ENCODE results near the gene PSMD11. TPM values are rescaled to one million over a fixed set of nuclear protein-coding genes. Genes with fewer than 3 reads are reported as not detected.

The PSMD11 gene
- total and polyA plus RNA-seq, 7 experiments from 2014 or later = 60.1 to 112 (median 70.4) TPM

- DNase-seq = no peak
- Mint-ChIP-seq H3K9me3 (no peaks in the 10 kb centered on the region), H3K4me1 (peaks cover 9 to 46% (median 36%) of the 10 kb centered on the region in 7 donors), H3K27ac (peak overlapping the region; percentile 30 to 89 (median 83)), H3K27me3 (no peaks in the 10 kb centered on the region), H3K36me3 (peaks cover 3 to 30% (median 15%) of the 10 kb centered on the region in 5 donors), H3K4me3 (peak overlapping the region; percentile 60 to 87 (median 80))
- ChIA-PET POLR2A (interaction anchor here (2.1 to 12.2 kb wide), 4 partner anchors 15 to 123 kb away, joined by 5 to 382 read pairs (median 99); no protein-coding TSS in a partner anchor), CTCF (interaction anchor here (0.5 to 7.0 kb wide), 15 partner anchors 18 to 296 kb away, joined by 3 to 76 read pairs (median 5); no protein-coding TSS in a partner anchor)
- H3K27me3 ChIP-seq (ENCODE audit: control insufficient read depth in 2 of 2, insufficient read depth in 2 of 2, low read length in 2 of 2) = no peaks in the 10 kb centered on the region
- H3K27ac ChIP-seq (ENCODE audit: low read depth, low read length) = no peak overlapping the region
- H3K9me3 ChIP-seq (ENCODE audit: control insufficient read depth in 2 of 3, low read length in 3 of 3) = no peaks in the 10 kb centered on the region
- intact Hi-C loops (cut with micrococcal nuclease) = loop anchor here (1.0 to 10.0 kb wide), 4 partner anchors 35 to 392 kb away; partner anchors contain the start of genes MYO1D (in 1 of the 2) and PSMD11 (in 1 of the 2)
- peaks cover 15 to 28% of the 10 kb centered on the region in 2 donors for H3K4me1 ChIP-seq (ENCODE audit: control insufficient read depth in 2 of 2, insufficient read depth in 2 of 2, low read length in 2 of 2)
- no peak for ATAC-seq
- peaks cover 1 to 32% (median 12%) of the 10 kb centered on the region in 3 experiments for H3K36me3 ChIP-seq (ENCODE audit: control insufficient read depth in 2 of 3, insufficient read depth in 3 of 3, low read length in 3 of 3)
- H3K4me3 ChIP-seq (ENCODE audit: low read length) = no peak overlapping the region
Measured at GRCh38 chr17:32485261-32486110, 41.2 kb downstream of the PSMD11 start.

GRCh38 chr17:32486111-32486700 is 41.9 kb downstream of the PSMD11 start:
- H3K27me3 Mint-ChIP-seq = no peaks in the 10 kb centered on the region
- intact Hi-C loops (cut with micrococcal nuclease) = loop anchor here (1.0 to 10.0 kb wide), 4 partner anchors 34 to 391 kb away; partner anchors contain the start of genes MYO1D (in 1 of the 2) and PSMD11 (in 1 of the 2)
- H3K4me3 Mint-ChIP-seq = peak overlapping the region; percentile 62 to 87 (median 80)
- DNase-seq = peak; percentile 55 to 82 (median 76)
- ChIA-PET CTCF (interaction anchor here (0.6 to 7.0 kb wide), 12 partner anchors 23 to 264 kb away, joined by 3 to 76 read pairs (median 5); no protein-coding TSS in a partner anchor), POLR2A (interaction anchor here (0.8 to 12.2 kb wide), 7 partner anchors 15 to 136 kb away, joined by 3 to 382 read pairs (median 5); partner anchors contain the start of gene ZNF207)
- Histone ChIP-seq H3K27ac (ENCODE audit: low read depth, low read length) (peak overlapping the region; percentile 45), H3K36me3 (ENCODE audit: control insufficient read depth in 2 of 3, insufficient read depth in 3 of 3, low read length in 3 of 3) (peaks cover 0 to 24% (median 12%) of the 10 kb centered on the region in 3 experiments), H3K4me1 (ENCODE audit: control insufficient read depth in 2 of 2, insufficient read depth in 2 of 2, low read length in 2 of 2) (peaks cover 15 to 35% of the 10 kb centered on the region in 2 donors), H3K4me3 (ENCODE audit: low read length) (no peak overlapping the region), H3K27me3 (ENCODE audit: control insufficient read depth in 2 of 2, insufficient read depth in 2 of 2, low read length in 2 of 2) (no peaks in the 10 kb centered on the region), H3K9me3 (ENCODE audit: control insufficient read depth in 2 of 3, low read length in 3 of 3) (no peaks in the 10 kb centered on the region)
- H3K27ac Mint-ChIP-seq = peak overlapping the region in 8 of 9 donors; percentile 30 to 89 (median 84)
- peaks cover 3 to 24% (median 15%) of the 10 kb centered on the region in 5 donors for H3K36me3 Mint-ChIP-seq
- ATAC-seq = peak; percentile 87
- H3K4me1 Mint-ChIP-seq = peaks cover 15 to 53% (median 43%) of the 10 kb centered on the region in 7 donors
- H3K9me3 Mint-ChIP-seq = no peaks in the 10 kb centered on the region

DNA sequence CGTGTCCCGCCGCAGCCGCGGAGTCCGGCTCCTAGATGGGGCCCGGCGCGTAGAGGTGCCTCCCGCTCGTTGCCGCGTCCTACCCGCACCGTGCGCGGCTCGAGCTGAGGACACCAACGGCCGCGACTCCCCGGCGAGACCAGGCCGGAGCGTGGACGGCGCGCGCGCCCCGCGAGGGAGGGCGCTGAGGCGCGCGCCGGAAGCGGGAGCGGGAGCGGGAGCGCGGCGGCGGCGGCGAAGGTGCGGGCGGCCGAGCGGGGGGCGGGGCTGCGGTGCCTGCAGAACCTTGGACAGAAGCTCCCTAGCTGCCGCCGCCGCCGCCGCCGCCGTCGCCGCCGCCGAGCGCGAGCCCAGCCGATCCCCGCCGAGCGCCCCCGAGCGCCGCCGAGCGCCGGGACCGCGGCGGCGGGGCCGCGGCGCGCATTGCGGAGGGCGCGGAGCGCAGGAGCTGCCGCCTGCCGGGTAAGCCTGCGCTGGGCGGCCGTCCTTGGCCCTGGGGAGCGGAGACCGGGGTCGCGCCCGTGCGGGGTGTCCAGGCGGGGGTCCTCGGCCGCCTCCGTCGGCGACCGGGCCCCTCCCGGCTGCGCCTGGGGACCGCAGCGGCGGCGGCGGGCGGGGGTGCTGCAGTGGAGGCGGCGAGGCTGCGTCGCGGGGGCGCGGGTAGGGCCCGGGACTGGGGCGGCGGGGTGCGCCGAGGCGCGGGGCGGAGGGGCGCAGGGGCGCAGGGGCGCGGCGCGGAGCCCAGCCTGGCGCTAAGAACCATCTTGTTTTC is 42.6 kb downstream of the PSMD11 start, which contains the start of gene CDK5R1:
Gene CDK5R1, plus strand, starts transcription at position 293 of the 772 bp plus-strand sequence. CDS start 628 bp downstream, outside the sequence.
- H3K4me3 Mint-ChIP-seq = peak within 1 kb of the TSS; percentile 82 to 98 (median 94)
- DNase-seq (peak; percentile 71 to 84 (median 81)), ATAC-seq (peak; percentile 85)
- Histone ChIP-seq H3K9me3 (ENCODE audit: control insufficient read depth in 2 of 3, low read length in 3 of 3) (no peaks in the 10 kb centered on the region), H3K4me3 (ENCODE audit: low read length) (peak within 1 kb of the TSS; percentile 86), H3K27ac (ENCODE audit: low read depth, low read length) (peak within 1 kb of the TSS; percentile 61), H3K36me3 (ENCODE audit: control insufficient read depth in 2 of 3, insufficient read depth in 3 of 3, low read length in 3 of 3) (peaks cover 0 to 19% (median 12%) of the 10 kb centered on the region in 3 experiments), H3K4me1 (ENCODE audit: control insufficient read depth in 2 of 2, insufficient read depth in 2 of 2, low read length in 2 of 2) (peaks cover 22 to 41% of the 10 kb centered on the region in 2 donors), H3K27me3 (ENCODE audit: control insufficient read depth in 2 of 2, insufficient read depth in 2 of 2, low read length in 2 of 2) (no peaks in the 10 kb centered on the region)
- CTCF ChIA-PET = interaction anchor here (0.6 to 7.0 kb wide), 10 partner anchors 17 to 264 kb away, joined by 3 to 76 read pairs (median 5); no protein-coding TSS in a partner anchor
- H3K4me1 Mint-ChIP-seq = peaks cover 22 to 60% (median 50%) of the 10 kb centered on the region in 7 donors
- intact Hi-C loops (cut with micrococcal nuclease) = loop anchor here (1.0 to 10.0 kb wide), 5 partner anchors 16 to 390 kb away; partner anchors contain the start of genes MYO1D (in 1 of the 2) and PSMD11 (in 1 of the 2)
- POLR2A ChIA-PET = interaction anchor here (0.8 to 12.2 kb wide), 11 partner anchors 14 to 136 kb away, joined by 3 to 382 read pairs (median 5); partner anchors contain the start of genes PSMD11 and ZNF207
- H3K27me3 Mint-ChIP-seq = no peaks in the 10 kb centered on the region
- H3K9me3 Mint-ChIP-seq = no peaks in the 10 kb centered on the region
- H3K36me3 Mint-ChIP-seq = peaks cover under 1 to 17% (median 15%) of the 10 kb centered on the region in 5 donors
- H3K27ac Mint-ChIP-seq = peak within 1 kb of the TSS; percentile 78 to 99 (median 90)

DNA sequence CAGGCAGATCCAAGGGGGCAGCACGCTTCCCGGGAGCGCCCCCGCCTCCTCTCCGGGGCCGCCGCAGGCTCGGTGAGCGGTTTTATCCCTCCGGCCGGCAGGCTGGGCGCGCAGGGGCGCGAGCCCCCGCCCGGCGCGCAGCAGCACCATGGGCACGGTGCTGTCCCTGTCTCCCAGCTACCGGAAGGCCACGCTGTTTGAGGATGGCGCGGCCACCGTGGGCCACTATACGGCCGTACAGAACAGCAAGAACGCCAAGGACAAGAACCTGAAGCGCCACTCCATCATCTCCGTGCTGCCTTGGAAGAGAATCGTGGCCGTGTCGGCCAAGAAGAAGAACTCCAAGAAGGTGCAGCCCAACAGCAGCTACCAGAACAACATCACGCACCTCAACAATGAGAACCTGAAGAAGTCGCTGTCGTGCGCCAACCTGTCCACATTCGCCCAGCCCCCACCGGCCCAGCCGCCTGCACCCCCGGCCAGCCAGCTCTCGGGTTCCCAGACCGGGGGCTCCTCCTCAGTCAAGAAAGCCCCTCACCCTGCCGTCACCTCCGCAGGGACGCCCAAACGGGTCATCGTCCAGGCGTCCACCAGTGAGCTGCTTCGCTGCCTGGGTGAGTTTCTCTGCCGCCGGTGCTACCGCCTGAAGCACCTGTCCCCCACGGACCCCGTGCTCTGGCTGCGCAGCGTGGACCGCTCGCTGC is 43.3 kb downstream of the PSMD11 start:
- no peaks in the 10 kb centered on the region for H3K9me3 Mint-ChIP-seq
- peak overlapping the region; percentile 61 for H3K27ac ChIP-seq (ENCODE audit: low read depth, low read length)
- H3K4me3 ChIP-seq (ENCODE audit: low read length) = peak overlapping the region; percentile 86
- no peaks in the 10 kb centered on the region for H3K27me3 ChIP-seq (ENCODE audit: control insufficient read depth in 2 of 2, insufficient read depth in 2 of 2, low read length in 2 of 2)
- H3K36me3 Mint-ChIP-seq = peaks cover 0 to 16% (median 15%) of the 10 kb centered on the region in 5 donors
- H3K4me1 ChIP-seq (ENCODE audit: control insufficient read depth in 2 of 2, insufficient read depth in 2 of 2, low read length in 2 of 2) = peaks cover 29 to 49% of the 10 kb centered on the region in 2 donors
- ChIA-PET POLR2A (interaction anchor here (0.6 to 12.2 kb wide), 12 partner anchors 13 to 387 kb away, joined by 3 to 382 read pairs (median 4); partner anchors contain the start of genes PSMD11 and ZNF207), CTCF (interaction anchor here (1.2 to 7.0 kb wide), 8 partner anchors 17 to 124 kb away, joined by 3 to 76 read pairs (median 5); no protein-coding TSS in a partner anchor)
- peaks cover 30 to 67% (median 57%) of the 10 kb centered on the region in 7 donors for H3K4me1 Mint-ChIP-seq
- peaks cover 0 to 18% (median 12%) of the 10 kb centered on the region in 3 experiments for H3K36me3 ChIP-seq (ENCODE audit: control insufficient read depth in 2 of 3, insufficient read depth in 3 of 3, low read length in 3 of 3)
- H3K9me3 ChIP-seq (ENCODE audit: control insufficient read depth in 2 of 3, low read length in 3 of 3) = no peaks in the 10 kb centered on the region
- no peaks in the 10 kb centered on the region for H3K27me3 Mint-ChIP-seq
- H3K4me3 Mint-ChIP-seq = peak overlapping the region; percentile 82 to 98 (median 94)
- DNase-seq (peak in 5 of 9 donors; percentile 25 to 42 (median 32)), ATAC-seq (no peak)
- peak overlapping the region; percentile 78 to 99 (median 90) for H3K27ac Mint-ChIP-seq
- intact Hi-C loops (cut with micrococcal nuclease) = loop anchor here (1.0 to 10.0 kb wide), 3 partner anchors 16 to 390 kb away; partner anchors contain the start of gene MYO1D (in 1 of the 2)

DNA sequence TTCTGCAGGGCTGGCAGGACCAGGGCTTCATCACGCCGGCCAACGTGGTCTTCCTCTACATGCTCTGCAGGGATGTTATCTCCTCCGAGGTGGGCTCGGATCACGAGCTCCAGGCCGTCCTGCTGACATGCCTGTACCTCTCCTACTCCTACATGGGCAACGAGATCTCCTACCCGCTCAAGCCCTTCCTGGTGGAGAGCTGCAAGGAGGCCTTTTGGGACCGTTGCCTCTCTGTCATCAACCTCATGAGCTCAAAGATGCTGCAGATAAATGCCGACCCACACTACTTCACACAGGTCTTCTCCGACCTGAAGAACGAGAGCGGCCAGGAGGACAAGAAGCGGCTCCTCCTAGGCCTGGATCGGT is 43.9 kb downstream of the PSMD11 start:
- Histone ChIP-seq H3K27ac (ENCODE audit: low read depth, low read length) (peak overlapping the region; percentile 61), H3K36me3 (ENCODE audit: control insufficient read depth in 2 of 3, insufficient read depth in 3 of 3, low read length in 3 of 3) (peaks cover 0 to 14% (median 12%) of the 10 kb centered on the region in 3 experiments), H3K9me3 (ENCODE audit: control insufficient read depth in 2 of 3, low read length in 3 of 3) (no peaks in the 10 kb centered on the region), H3K4me3 (ENCODE audit: low read length) (peak overlapping the region; percentile 86), H3K4me1 (ENCODE audit: control insufficient read depth in 2 of 2, insufficient read depth in 2 of 2, low read length in 2 of 2) (peaks cover 34 to 54% of the 10 kb centered on the region in 2 donors), H3K27me3 (ENCODE audit: control insufficient read depth in 2 of 2, insufficient read depth in 2 of 2, low read length in 2 of 2) (no peaks in the 10 kb centered on the region)
- POLR2A ChIA-PET = interaction anchor here (0.6 to 12.2 kb wide), 6 partner anchors 13 to 387 kb away, joined by 3 to 382 read pairs (median 7); partner anchors contain the start of gene PSMD11
- peak overlapping the region; percentile 82 to 98 (median 94) for H3K4me3 Mint-ChIP-seq
- no peaks in the 10 kb centered on the region for H3K27me3 Mint-ChIP-seq
- intact Hi-C loops (cut with micrococcal nuclease) = loop anchor here in 1 of 2 donors (5.0 to 10.0 kb wide), 2 partner anchors 67 to 389 kb away; partner anchors contain the start of gene MYO1D
- peaks cover 35 to 73% (median 62%) of the 10 kb centered on the region in 7 donors for H3K4me1 Mint-ChIP-seq
- no peak for DNase-seq
- CTCF ChIA-PET = interaction anchor here (1.1 to 7.0 kb wide), 6 partner anchors 16 to 123 kb away, joined by 4 to 76 read pairs (median 6); no protein-coding TSS in a partner anchor
- H3K27ac Mint-ChIP-seq = peak overlapping the region; percentile 68 to 99 (median 83)
- H3K36me3 Mint-ChIP-seq = peaks cover 0 to 16% (median 15%) of the 10 kb centered on the region in 5 donors
- H3K9me3 Mint-ChIP-seq = no peaks in the 10 kb centered on the region
- ATAC-seq = no peak
